HCT116 (cell line): ENCODE data around the gene GREB1L.

ENCODE experiments used
- CBX3 ChIP-seq: IDR thresholded peaks from 2 replicates; pipeline ENCODE4 v1.6.1; 2012; ENCODE audit warnings: low read depth
- CEBPB ChIP-seq: IDR thresholded peaks from 2 replicates; pipeline ENCODE4 v1.6.1; 2012; ENCODE audit warnings: low read depth
- CTCF ChIP-seq, 3 experiments: fragments of 200-600 bp in 1 of 3; sonication (generic) in 1 of 3; IDR thresholded peaks in 2 of 3; conservative IDR thresholded peaks in 1 of 3; 2 replicates each; pipeline ENCODE4 v1.5.1; 2012 to 2017; ENCODE audit warnings: low read depth in 2 of 3, low read length in 2 of 3, antibody characterized with exemption in 1 of 3, borderline replicate concordance in 1 of 3, control low read depth in 1 of 3, mild to moderate bottlenecking in 1 of 3, mixed read lengths in 1 of 3, mixed run types in 1 of 3, moderate library complexity in 1 of 3; ENCODE audit not compliant: insufficient read depth in 1 of 3
- EZH2phosphoT487 ChIP-seq: fragments of 200-600 bp; IDR thresholded peaks from 2 replicates; pipeline ENCODE4 v1.6.1; 2018; ENCODE audit warnings: antibody characterized with exemption, borderline replicate concordance
- POLR2A ChIP-seq: IDR thresholded peaks from 2 replicates; pipeline ENCODE4 v1.7.0; 2011; ENCODE audit warnings: borderline replicate concordance; ENCODE audit not compliant: insufficient read depth, insufficient read length; ENCODE audit errors: extremely low read depth
- RAD21 ChIP-seq: IDR thresholded peaks from 2 replicates; pipeline ENCODE4 v1.6.1; 2012; ENCODE audit warnings: low read depth, mild to moderate bottlenecking
- SIN3A ChIP-seq: IDR thresholded peaks from 2 replicates; pipeline ENCODE4 v1.6.1; 2012; ENCODE audit warnings: low read depth
- SP1 ChIP-seq: IDR thresholded peaks from 2 replicates; pipeline ENCODE4 v1.6.1; 2012; ENCODE audit warnings: low read depth
- ZNF274 ChIP-seq: fragments of 200-500 bp; sonication (Bioruptor generic); IDR thresholded peaks from 2 replicates; pipeline ENCODE4 v1.6.1; 2014; ENCODE audit warnings: mild to moderate bottlenecking, low read depth, low read length, inconsistent platforms

- TF ChIP-seq EZH2phosphoT487 (no peak), SP1 (no peak), CTCF (IDR thresholded peaks at IDR 0.05 in 2 of 3, conservative IDR thresholded peaks at IDR 0.05 in 1 of 3; ENCODE audit: borderline replicate concordance in 1 of 3, insufficient read depth in 1 of 3, low read depth in 2 of 3, low read length in 2 of 3) (no peak), POLR2A (no peak), SIN3A (no peak), CBX3 (no peak), CEBPB (no peak), RAD21 (no peak), ZNF274 (no peak)
These were observed 119.4 kb downstream of the GREB1L start for GRCh38 chr18:21361307-21361880.
